OCI-M2 (cell line): ENCODE measurements around the gene BMF.

ENCODE experiments used
- DNase-seq: peaks from one replicate; lab custom pipeline; 2025; ENCODE audit not compliant: unreplicated experiment; lab: John Stamatoyannopoulos, UW

Gene BMF

GRCh38 chr15:40104296-40104864 is 4.3 kb downstream of the BMF start:
- DNase-seq = no peak

GRCh38 chr15:40103864-40104271 is 4.8 kb downstream of the BMF start:
- DNase-seq = no peak

DNA sequence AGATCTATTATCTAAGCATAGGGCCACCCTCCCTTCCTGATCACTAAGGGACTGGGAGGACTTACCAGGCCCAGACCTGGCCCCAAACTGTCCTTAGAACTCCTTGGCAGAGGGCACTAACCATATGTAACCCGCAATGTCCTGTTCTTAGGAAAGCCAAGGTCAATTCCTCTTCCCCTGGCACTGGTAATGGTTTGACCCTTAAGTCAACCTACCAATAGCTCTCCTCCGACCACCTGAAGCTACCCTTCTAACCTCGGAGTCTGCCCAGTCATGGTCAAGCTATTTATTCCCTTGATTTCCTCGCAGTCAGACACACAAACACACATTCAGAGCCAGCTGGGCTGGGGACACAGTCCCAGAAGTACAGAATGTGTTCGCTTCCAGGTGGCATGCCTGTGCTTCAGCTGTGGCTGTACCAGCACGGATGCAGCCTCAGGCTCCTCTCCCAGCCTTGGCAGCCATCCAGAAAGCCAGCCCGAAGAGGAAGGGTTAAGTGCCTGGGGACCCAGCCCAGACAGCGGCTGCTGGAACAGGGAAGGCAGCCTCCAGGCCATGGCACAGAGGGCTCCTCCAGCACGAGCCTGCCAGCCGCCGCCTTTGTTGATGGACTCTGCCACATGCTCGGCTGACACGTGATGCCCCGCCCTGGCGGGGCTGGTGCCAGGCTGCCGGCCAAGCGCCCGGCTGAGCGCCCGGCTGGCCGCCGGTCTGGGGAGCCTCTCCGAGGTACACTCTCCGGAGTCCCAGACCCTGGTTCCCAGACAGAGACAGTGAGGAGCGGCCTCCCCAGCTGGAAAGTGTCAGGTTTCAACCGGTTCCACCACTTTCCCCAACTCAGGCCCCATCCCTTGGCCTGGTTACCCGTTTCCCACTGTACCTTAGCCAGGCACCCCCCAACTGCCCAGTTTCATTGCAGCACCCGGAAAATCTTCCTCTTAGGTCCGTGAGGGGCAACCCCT is 5.5 kb downstream of the BMF start:
- DNase-seq = no peak

DNA sequence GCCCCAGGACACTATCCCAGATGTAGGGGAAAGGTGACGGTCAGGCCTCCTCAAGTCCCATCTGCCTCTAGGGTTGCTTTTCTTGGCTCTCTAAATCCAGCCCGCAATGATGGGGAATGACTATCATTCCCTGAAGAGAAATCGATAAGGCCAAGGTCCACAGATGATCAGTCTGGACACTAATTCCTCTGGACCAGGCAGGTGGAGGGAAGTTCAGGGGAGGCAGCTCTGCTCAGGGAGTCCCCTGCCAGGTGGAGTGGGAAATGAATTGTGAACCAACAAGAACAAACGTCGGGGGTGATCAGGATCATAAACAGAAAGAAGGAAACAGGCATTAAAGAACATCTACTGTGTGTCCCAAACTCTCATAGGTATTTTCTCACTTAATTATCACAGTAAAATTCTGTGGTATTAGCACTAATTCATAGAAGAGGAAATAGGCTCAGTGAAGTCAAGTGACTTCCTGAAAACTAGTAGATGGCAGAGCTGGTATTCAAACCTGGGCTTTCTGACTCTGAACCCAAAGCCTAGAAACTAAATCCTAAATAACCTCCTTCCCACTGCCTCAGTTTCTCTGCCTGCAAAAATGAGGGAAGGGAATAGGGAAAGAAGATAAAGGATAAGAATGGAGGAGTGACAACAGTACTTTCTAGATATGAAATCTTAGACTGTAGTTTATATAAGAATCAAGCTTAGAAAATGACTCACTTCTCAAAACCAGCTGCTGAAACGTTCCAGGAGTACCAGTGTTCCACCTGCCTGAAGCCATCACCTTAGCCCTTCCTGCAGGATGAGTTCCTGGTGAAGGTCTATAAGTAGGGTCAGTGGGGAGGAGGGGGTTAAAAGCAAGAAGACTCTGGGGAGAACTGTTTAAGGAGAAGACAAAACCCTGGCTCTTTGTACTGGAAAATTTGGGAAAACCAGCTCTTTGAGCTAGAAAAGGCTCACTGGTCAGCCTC is 7.5 kb downstream of the BMF start:
- no peak for DNase-seq

GRCh38 chr15:40100123-40100946 is 8.3 kb downstream of the BMF start:
- DNase-seq = no peak

DNA sequence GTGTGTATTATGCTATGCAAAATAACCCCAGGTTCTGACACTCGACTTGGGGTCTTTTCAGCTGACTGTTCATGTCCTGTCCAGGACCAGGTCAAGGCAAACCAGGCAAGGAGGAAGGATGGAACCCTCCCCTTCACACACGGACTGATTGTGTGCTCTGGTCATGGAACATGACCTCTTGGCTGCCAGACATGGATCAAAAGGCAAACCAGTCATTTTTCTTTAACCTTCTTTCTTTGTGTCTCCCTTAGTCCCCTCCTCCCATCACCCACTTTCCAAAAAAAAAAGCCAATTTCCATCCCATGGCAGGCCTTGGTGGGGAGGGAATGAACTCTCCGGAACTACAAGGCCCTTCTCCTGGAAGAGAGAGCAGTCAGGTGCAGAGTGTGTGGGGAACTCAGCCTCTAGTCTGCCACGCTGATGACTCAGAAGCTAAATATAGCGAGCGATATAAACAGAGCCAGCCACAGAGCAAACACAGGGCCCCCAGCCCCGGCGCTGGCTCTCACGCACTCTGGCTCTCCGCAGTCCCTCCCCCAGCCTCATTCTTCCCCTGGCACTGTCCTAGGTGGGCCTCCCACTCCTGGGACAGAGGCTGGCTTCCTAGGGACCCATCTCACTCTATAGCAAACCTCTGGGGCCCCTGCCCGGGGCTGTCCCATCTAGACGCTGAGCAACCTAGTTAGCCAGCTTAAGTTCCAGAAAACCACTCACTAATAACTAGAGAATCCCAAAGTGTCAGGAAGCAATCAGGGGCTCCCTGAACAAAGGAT is 10.0 kb downstream of the BMF start:
- DNase-seq = peak; percentile 32

DNA sequence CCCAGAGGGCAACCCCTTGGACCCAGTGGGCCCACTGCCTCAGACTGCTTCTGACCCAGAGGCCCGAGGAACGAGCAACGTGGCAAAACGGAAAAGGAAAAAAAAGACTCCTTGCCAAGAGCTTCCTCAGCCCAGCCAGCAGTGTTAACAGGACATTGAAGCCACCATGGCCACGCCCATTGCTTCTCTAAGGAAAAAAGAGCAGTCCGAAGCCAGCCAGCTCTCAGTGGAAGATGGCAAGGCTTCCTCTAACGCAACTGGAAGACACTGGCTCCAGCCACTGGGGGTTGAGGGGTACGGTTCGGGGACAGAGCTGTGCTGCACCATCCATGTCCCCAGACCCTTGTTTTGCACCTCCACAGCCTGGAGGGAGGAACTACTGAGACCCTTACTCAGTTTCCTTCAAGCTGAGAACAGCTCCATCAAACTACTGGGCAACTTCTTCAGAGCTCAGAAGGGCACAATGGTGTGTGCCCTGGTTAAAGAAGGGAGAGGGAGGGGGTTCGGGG is 10.7 kb downstream of the BMF start:
- no peak for DNase-seq

DNA sequence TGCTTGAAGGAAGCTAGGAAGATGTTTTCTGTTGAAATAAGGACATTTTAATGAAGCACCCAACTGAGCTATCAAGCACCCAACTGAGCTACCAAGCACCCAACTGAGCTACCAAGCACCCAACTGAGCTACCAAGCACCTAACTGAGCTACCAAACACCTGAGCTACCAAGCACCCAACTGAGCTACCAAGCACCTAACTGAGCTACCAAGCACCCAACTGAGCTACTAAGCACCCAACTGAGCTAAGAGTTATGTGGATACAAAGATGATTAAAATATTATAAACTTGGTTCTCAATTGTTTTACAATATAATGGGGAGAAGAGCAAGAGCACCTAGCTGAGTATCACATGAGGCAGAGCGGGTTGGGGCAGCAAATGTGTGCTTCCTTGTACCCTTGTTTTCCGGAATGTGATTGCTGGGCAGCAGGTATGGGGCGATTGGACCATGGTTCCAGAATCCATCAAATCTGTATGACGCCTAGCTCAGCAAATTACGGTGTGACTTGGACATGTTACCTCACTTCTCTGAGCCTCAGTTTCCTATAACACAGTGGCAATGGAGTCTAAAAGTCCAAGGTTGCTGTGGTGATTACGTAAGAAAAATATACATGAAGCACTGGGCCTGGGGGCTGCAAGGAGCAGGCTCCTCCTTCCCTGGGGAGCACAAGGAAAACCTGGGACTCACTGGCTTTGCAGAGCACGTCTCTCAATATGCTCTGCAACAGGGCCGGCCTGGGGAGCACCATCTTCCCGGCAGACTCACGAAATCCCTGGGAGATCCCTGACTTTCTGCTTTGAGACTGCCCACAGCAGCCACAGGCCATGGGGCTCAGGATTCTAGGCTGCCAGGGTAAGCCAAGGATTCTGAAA is 11.3 kb downstream of the BMF start:
- no peak for DNase-seq

DNA sequence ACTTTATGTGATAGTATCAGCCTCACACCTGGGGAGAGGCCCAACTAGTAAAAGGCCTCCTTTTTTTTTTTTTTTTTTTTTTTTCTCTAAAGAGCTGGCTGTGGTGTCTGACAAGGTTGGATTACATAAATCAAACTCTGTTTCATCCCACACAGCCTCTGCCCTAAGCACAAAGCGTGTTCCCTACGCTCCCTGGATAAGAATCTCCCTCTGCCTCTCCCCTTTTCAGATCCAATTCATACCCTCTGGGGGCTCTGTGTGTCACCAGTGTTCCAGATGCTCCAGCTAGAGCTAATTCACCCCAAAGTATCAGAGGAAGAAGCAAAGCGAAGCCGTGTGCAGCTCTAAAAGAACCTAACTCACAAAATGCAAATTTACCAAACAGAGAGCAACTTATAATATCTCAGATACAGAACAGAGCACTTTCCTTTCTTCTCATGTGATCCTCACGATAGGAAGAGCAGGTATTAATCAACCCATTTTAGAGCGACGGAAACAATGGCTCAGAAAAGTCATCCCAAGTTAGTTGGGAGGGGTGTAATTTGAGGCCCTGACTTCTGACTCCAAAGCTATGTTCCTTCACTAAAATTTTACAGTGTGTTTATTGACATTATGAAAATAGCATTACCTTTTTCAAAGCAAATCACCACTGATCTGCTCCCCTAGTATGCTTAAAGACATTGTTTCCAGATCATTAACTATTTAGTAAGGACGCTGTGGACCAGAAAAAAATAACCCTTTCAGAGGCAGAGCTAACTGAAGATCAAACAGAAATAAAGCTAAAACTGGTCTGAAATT is 12.4 kb downstream of the BMF start:
- no peak for DNase-seq

- no peak for DNase-seq
Measured at GRCh38 chr15:40095371-40096093, 13.1 kb downstream of the BMF start.

DNA sequence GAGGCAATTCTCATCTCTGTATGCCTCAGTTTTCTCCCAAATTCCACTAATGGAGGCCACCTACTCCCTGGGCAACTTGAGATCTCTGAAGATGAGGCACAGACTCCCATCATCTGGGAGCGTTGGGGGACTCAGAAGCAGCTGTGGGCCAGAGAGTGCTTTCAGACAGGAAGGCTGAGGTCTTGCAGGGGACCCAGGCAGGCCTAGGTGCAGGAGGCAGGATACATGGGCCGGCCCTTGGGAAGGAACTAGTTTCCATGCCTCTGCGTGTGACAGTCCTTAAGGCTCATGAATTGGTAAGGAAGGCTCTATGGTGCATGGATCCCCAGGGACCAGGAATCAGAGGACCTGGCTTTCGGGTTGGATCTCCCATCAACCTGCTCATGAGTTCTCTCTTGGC is 14.5 kb downstream of the BMF start:
- DNase-seq = no peak

DNA sequence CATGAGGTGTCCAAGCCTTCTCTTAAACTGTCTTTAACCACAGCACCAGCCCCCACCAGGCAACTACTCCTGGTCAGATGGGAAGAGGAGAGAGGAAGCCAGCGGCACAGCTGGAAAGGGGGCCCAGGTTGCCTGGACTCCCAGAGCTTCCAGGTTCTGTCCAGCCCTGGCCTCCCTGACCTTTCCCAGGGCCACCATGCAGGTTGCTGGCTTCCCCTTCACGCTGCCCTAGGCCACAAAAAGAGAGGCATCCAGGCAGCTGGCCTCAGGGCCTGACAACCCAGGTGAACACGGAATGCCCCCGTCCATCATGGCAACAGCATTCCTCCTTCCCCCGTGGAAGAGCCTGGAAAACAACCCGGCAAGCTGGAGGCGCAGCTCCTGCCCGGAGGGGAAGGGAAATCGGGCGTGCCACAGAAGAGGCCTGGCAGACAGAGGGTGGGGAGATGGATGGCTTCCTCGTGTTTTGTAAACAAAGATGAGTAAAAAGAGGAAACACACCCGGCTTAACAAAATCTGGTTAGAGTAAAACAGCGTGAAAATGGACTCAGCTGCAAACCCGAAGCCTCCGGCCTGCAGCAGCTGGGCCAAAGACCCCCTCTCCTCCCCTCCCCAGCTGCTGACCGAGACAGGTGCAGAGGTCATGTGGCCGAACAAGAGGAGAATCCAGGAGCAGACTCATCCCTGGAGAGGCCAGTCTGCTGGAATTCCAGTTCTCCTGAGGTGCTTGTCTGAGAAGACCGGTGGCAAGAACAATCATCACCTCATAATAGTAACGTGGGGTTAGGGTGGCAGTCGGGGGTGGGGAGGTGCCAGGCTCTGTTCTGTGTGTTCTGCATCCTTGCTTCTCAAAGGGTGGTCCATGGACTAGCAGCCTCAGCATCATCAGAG is 15.5 kb downstream of the BMF start:
- DNase-seq = no peak

DNA sequence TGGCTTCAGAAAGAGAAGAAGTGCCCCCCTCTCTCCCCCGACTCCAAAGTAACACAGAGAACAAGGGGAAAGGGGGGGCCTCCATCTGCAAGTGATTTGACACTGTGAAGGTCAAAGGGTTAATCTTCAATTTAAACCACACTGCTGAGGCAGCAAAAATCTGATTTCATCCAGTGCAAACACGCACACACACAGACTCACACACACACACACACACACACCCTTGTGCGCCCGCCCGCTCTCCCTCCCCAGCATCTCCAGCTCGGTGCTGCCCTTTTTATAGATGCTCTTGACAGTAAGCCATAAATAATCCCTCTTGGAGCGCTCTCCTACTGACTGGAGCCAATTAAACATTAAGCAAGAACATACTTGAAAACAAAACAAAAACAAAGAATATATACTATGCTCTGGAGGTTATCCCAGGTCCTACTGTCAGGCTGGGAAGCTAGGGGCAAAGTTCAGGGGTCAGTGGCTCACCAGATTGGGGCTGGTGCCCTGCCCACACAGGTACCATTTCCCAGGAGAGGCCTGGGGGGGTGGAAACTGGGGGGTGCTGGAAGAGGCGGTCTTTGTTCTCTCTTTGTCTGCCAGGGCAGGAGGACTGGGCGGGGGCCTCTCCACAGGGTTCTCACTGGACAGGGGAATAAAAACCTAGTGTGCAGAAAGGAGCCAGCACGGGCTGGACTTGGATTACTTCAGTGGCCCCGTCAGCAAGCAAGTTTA is 16.3 kb downstream of the BMF start:
- DNase-seq = no peak

DNA sequence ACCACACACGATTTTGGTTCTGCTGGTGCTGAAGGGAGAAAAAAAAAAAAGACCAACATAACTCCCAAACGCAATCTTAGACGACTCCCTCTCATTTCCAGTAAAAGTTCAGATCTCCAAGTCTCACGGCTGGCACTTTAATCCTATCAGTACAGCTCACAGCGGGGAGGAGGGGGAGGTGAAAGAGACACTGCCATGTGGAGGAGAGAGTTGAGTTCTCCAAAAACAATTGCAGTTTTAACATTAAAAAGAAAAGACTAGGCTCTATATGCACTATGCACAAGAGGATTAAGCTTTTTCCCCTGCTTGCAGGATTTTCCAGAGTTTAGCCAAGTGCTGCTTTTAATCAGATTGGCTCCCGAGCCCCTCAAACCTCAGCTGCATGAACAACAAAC is 16.8 kb downstream of the BMF start:
- DNase-seq = no peak

- DNase-seq = no peak
Measured at GRCh38 chr15:40090774-40091455, 17.8 kb downstream of the BMF start.
